Hematopoietic multipotent progenitor cell treated with erythropoietin and hydrocortisone succinate and interleukin-3 and kit ligand, for 6 days (in vitro differentiated cells): Measurements from ENCODE around the gene EFCAB13.
A peak's percentile ranks its signal among the peaks of the same experiment; 100 is the strongest.
"Not testable (repeated sequence)": the region's sequence is repeated elsewhere in the genome, so short reads cannot be mapped to it uniquely, and the experiment has no call there.

ENCODE experiments used
- DNase-seq: peaks from one replicate; pipeline ENCODE4 v3.0.0-alpha.2; 2015

EFCAB13 gene

GRCh38 chr17:47332287-47332686 is 8.5 kb downstream of the EFCAB13 start:
- DNase-seq: no peak

GRCh38 chr17:47335101-47335936 is 11.6 kb downstream of the EFCAB13 start:
- DNase-seq: no peak

- no peak for DNase-seq
Observed at GRCh38 chr17:47338026-47338425, 14.3 kb downstream of the EFCAB13 start.

GRCh38 chr17:47352848-47353247 is 29.1 kb downstream of the EFCAB13 start:
- peak; percentile 64 for DNase-seq

- no peak for DNase-seq
Observed at GRCh38 chr17:47358652-47359051, 34.9 kb downstream of the EFCAB13 start.

GRCh38 chr17:47363171-47363570 is 39.4 kb downstream of the EFCAB13 start:
- no peak for DNase-seq

GRCh38 chr17:47367257-47367656 is 43.5 kb downstream of the EFCAB13 start:
- no peak for DNase-seq

GRCh38 chr17:47368262-47368661 is 44.5 kb downstream of the EFCAB13 start:
- no peak for DNase-seq

- DNase-seq: not testable (repeated sequence)
Observed at GRCh38 chr17:47370899-47371298, 47.1 kb downstream of the EFCAB13 start.

- DNase-seq: no peak
Observed at GRCh38 chr17:47373002-47373401, 49.2 kb downstream of the EFCAB13 start.

GRCh38 chr17:47376247-47376646 is 52.5 kb downstream of the EFCAB13 start:
- DNase-seq: no peak

GRCh38 chr17:47388825-47389224 is 65.1 kb downstream of the EFCAB13 start:
- DNase-seq: no peak

GRCh38 chr17:47397532-47398128 is 73.9 kb downstream of the EFCAB13 start:
- DNase-seq: not testable (repeated sequence)

- DNase-seq: no peak
Observed at GRCh38 chr17:47400333-47400732, 76.6 kb downstream of the EFCAB13 start.

GRCh38 chr17:47401100-47401499 is 77.3 kb downstream of the EFCAB13 start:
- no peak for DNase-seq

- DNase-seq: no peak
Observed at GRCh38 chr17:47404006-47404405, 80.3 kb downstream of the EFCAB13 start.

- DNase-seq: no peak
Observed at GRCh38 chr17:47404875-47405274, 81.1 kb downstream of the EFCAB13 start.

GRCh38 chr17:47413872-47414271 is 90.1 kb downstream of the EFCAB13 start:
- DNase-seq: no peak

GRCh38 chr17:47414612-47415011 is 90.9 kb downstream of the EFCAB13 start:
- no peak for DNase-seq

- DNase-seq: peak; percentile 41
Observed at GRCh38 chr17:47423406-47424295, 99.9 kb downstream of the EFCAB13 start.

GRCh38 chr17:47425233-47425632 is 101.5 kb downstream of the EFCAB13 start:
- DNase-seq: not testable (repeated sequence)

- not testable (repeated sequence) for DNase-seq
Observed at GRCh38 chr17:47425887-47426635, 102.3 kb downstream of the EFCAB13 start.

GRCh38 chr17:47427985-47428384 is 104.2 kb downstream of the EFCAB13 start:
- DNase-seq: no peak
